ENCODE measurements around the gene SPECC1L.

DNA sequence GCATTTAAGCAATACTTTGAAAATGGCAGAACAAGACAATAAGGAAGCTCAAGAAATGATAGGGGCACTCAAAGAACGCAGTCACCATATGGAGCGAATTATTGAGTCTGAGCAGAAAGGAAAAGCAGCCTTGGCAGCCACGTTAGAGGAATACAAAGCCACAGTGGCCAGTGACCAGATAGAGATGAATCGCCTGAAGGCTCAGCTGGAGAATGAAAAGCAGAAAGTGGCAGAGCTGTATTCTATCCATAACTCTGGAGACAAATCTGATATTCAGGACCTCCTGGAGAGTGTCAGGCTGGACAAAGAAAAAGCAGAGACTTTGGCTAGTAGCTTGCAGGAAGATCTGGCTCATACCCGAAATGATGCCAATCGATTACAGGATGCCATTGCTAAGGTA lies 51.9 kb downstream of the SPECC1L start:
- TF ChIP-seq POLR2AphosphoS5 (IDR thresholded peaks at IDR 0.05; ENCODE audit: borderline replicate concordance, low read depth, low read length) (no peak), EZH2 (IDR thresholded peaks at IDR 0.05) (no peak)
